ENCODE results near the gene KICS2.
"Not testable (repeated sequence)": the region's sequence is repeated elsewhere in the genome, so short reads cannot be mapped to it uniquely, and the experiment has no call there.

The KICS2 gene

GRCh38 chr12:64219145-64219544 lies 3.0 kb downstream of the KICS2 start:
- no peak for DNase-seq
- Histone ChIP-seq H3K4me1 (ENCODE audit: control insufficient read depth, insufficient read depth, low read length, poor library complexity, severe bottlenecking) (peaks cover 6% of the 10 kb centered on the region), H3K4me3 (ENCODE audit: insufficient read depth, low read depth, low read length, poor library complexity, severe bottlenecking) (no peak overlapping the region), H3K27ac (ENCODE audit: insufficient read depth, low read length, poor library complexity, severe bottlenecking) (no peak overlapping the region), H3K9me3 (ENCODE audit: control insufficient read depth, low read length) (no peaks in the 10 kb centered on the region), H3K27me3 (replicated peaks; ENCODE audit: control insufficient read depth, insufficient read depth, low read length, poor library complexity, severe bottlenecking) (no peaks in the 10 kb centered on the region), H3K36me3 (ENCODE audit: control insufficient read depth, insufficient read depth, low read length) (peaks cover 1% of the 10 kb centered on the region)

GRCh38 chr12:64218597-64218996 lies 3.5 kb downstream of the KICS2 start:
- H3K27ac ChIP-seq (ENCODE audit: insufficient read depth, low read length, poor library complexity, severe bottlenecking) = no peak overlapping the region
- H3K27me3 ChIP-seq (replicated peaks; ENCODE audit: control insufficient read depth, insufficient read depth, low read length, poor library complexity, severe bottlenecking) = no peaks in the 10 kb centered on the region
- no peak for DNase-seq
- H3K36me3 ChIP-seq (ENCODE audit: control insufficient read depth, insufficient read depth, low read length) = peaks cover 7% of the 10 kb centered on the region
- no peak overlapping the region for H3K4me3 ChIP-seq (ENCODE audit: insufficient read depth, low read depth, low read length, poor library complexity, severe bottlenecking)
- H3K9me3 ChIP-seq (ENCODE audit: control insufficient read depth, low read length) = no peaks in the 10 kb centered on the region
- peaks cover 6% of the 10 kb centered on the region for H3K4me1 ChIP-seq (ENCODE audit: control insufficient read depth, insufficient read depth, low read length, poor library complexity, severe bottlenecking)

- H3K9me3 ChIP-seq (ENCODE audit: control insufficient read depth, low read length); H3K27ac ChIP-seq (ENCODE audit: insufficient read depth, low read length, poor library complexity, severe bottlenecking); H3K4me1 ChIP-seq (ENCODE audit: control insufficient read depth, insufficient read depth, low read length, poor library complexity, severe bottlenecking); H3K4me3 ChIP-seq (ENCODE audit: insufficient read depth, low read depth, low read length, poor library complexity, severe bottlenecking); DNase-seq; H3K36me3 ChIP-seq (ENCODE audit: control insufficient read depth, insufficient read depth, low read length); H3K27me3 ChIP-seq (replicated peaks; ENCODE audit: control insufficient read depth, insufficient read depth, low read length, poor library complexity, severe bottlenecking): not testable (repeated sequence)
These were observed 4.5 kb downstream of the KICS2 start for GRCh38 chr12:64217643-64218042.

GRCh38 chr12:64216239-64216638 lies 5.9 kb downstream of the KICS2 start:
- Histone ChIP-seq H3K9me3 (ENCODE audit: control insufficient read depth, low read length) (no peaks in the 10 kb centered on the region), H3K27ac (ENCODE audit: insufficient read depth, low read length, poor library complexity, severe bottlenecking) (no peak overlapping the region), H3K27me3 (replicated peaks; ENCODE audit: control insufficient read depth, insufficient read depth, low read length, poor library complexity, severe bottlenecking) (no peaks in the 10 kb centered on the region), H3K36me3 (ENCODE audit: control insufficient read depth, insufficient read depth, low read length) (peaks cover 7% of the 10 kb centered on the region), H3K4me3 (ENCODE audit: insufficient read depth, low read depth, low read length, poor library complexity, severe bottlenecking) (no peak overlapping the region), H3K4me1 (ENCODE audit: control insufficient read depth, insufficient read depth, low read length, poor library complexity, severe bottlenecking) (peaks cover 6% of the 10 kb centered on the region)
- no peak for DNase-seq

GRCh38 chr12:64212119-64212746 lies 9.9 kb downstream of the KICS2 start:
- Histone ChIP-seq H3K27me3 (replicated peaks; ENCODE audit: control insufficient read depth, insufficient read depth, low read length, poor library complexity, severe bottlenecking) (no peaks in the 10 kb centered on the region), H3K36me3 (ENCODE audit: control insufficient read depth, insufficient read depth, low read length) (peaks cover 7% of the 10 kb centered on the region), H3K4me3 (ENCODE audit: insufficient read depth, low read depth, low read length, poor library complexity, severe bottlenecking) (no peak overlapping the region), H3K27ac (ENCODE audit: insufficient read depth, low read length, poor library complexity, severe bottlenecking) (no peak overlapping the region), H3K4me1 (ENCODE audit: control insufficient read depth, insufficient read depth, low read length, poor library complexity, severe bottlenecking) (no peaks in the 10 kb centered on the region), H3K9me3 (ENCODE audit: control insufficient read depth, low read length) (no peaks in the 10 kb centered on the region)
- no peak for DNase-seq

GRCh38 chr12:64207453-64207852 lies 14.6 kb downstream of the KICS2 start:
- Histone ChIP-seq H3K27me3 (replicated peaks; ENCODE audit: control insufficient read depth, insufficient read depth, low read length, poor library complexity, severe bottlenecking) (no peaks in the 10 kb centered on the region), H3K4me3 (ENCODE audit: insufficient read depth, low read depth, low read length, poor library complexity, severe bottlenecking) (no peak overlapping the region), H3K4me1 (ENCODE audit: control insufficient read depth, insufficient read depth, low read length, poor library complexity, severe bottlenecking) (no peaks in the 10 kb centered on the region), H3K36me3 (ENCODE audit: control insufficient read depth, insufficient read depth, low read length) (no peaks in the 10 kb centered on the region), H3K27ac (ENCODE audit: insufficient read depth, low read length, poor library complexity, severe bottlenecking) (no peak overlapping the region), H3K9me3 (ENCODE audit: control insufficient read depth, low read length) (no peaks in the 10 kb centered on the region)
- DNase-seq = no peak

- no peak overlapping the region for H3K4me3 ChIP-seq (ENCODE audit: insufficient read depth, low read depth, low read length, poor library complexity, severe bottlenecking)
- no peaks in the 10 kb centered on the region for H3K4me1 ChIP-seq (ENCODE audit: control insufficient read depth, insufficient read depth, low read length, poor library complexity, severe bottlenecking)
- no peaks in the 10 kb centered on the region for H3K27me3 ChIP-seq (replicated peaks; ENCODE audit: control insufficient read depth, insufficient read depth, low read length, poor library complexity, severe bottlenecking)
- no peak overlapping the region for H3K27ac ChIP-seq (ENCODE audit: insufficient read depth, low read length, poor library complexity, severe bottlenecking)
- no peaks in the 10 kb centered on the region for H3K36me3 ChIP-seq (ENCODE audit: control insufficient read depth, insufficient read depth, low read length)
- DNase-seq = no peak
- no peaks in the 10 kb centered on the region for H3K9me3 ChIP-seq (ENCODE audit: control insufficient read depth, low read length)
These were observed 16.6 kb downstream of the KICS2 start for GRCh38 chr12:64205542-64205941.

GRCh38 chr12:64203775-64204174 lies 18.3 kb downstream of the KICS2 start:
- no peak overlapping the region for H3K27ac ChIP-seq (ENCODE audit: insufficient read depth, low read length, poor library complexity, severe bottlenecking)
- H3K4me1 ChIP-seq (ENCODE audit: control insufficient read depth, insufficient read depth, low read length, poor library complexity, severe bottlenecking) = no peaks in the 10 kb centered on the region
- no peak overlapping the region for H3K4me3 ChIP-seq (ENCODE audit: insufficient read depth, low read depth, low read length, poor library complexity, severe bottlenecking)
- no peaks in the 10 kb centered on the region for H3K9me3 ChIP-seq (ENCODE audit: control insufficient read depth, low read length)
- no peaks in the 10 kb centered on the region for H3K27me3 ChIP-seq (replicated peaks; ENCODE audit: control insufficient read depth, insufficient read depth, low read length, poor library complexity, severe bottlenecking)
- H3K36me3 ChIP-seq (ENCODE audit: control insufficient read depth, insufficient read depth, low read length) = no peaks in the 10 kb centered on the region
- no peak for DNase-seq

- H3K4me1 ChIP-seq (ENCODE audit: control insufficient read depth, insufficient read depth, low read length, poor library complexity, severe bottlenecking) = no peaks in the 10 kb centered on the region
These were observed 19.1 kb downstream of the KICS2 start for GRCh38 chr12:64203036-64203435.

GRCh38 chr12:64195841-64196240 lies 26.3 kb downstream of the KICS2 start:
- not testable (repeated sequence) for H3K36me3 ChIP-seq (ENCODE audit: control insufficient read depth, insufficient read depth, low read length)

More at GRCh38 chr12:64203036-64203435, 19.1 kb downstream of the KICS2 start:
- Histone ChIP-seq H3K9me3 (ENCODE audit: control insufficient read depth, low read length) (no peaks in the 10 kb centered on the region), H3K4me3 (ENCODE audit: insufficient read depth, low read depth, low read length, poor library complexity, severe bottlenecking) (no peak overlapping the region), H3K36me3 (ENCODE audit: control insufficient read depth, insufficient read depth, low read length) (no peaks in the 10 kb centered on the region), H3K27ac (ENCODE audit: insufficient read depth, low read length, poor library complexity, severe bottlenecking) (no peak overlapping the region), H3K27me3 (replicated peaks; ENCODE audit: control insufficient read depth, insufficient read depth, low read length, poor library complexity, severe bottlenecking) (no peaks in the 10 kb centered on the region)
- no peak for DNase-seq

More at GRCh38 chr12:64195841-64196240, 26.3 kb downstream of the KICS2 start:
- H3K4me3 ChIP-seq (ENCODE audit: insufficient read depth, low read depth, low read length, poor library complexity, severe bottlenecking); H3K27me3 ChIP-seq (replicated peaks; ENCODE audit: control insufficient read depth, insufficient read depth, low read length, poor library complexity, severe bottlenecking); DNase-seq; H3K9me3 ChIP-seq (ENCODE audit: control insufficient read depth, low read length); H3K27ac ChIP-seq (ENCODE audit: insufficient read depth, low read length, poor library complexity, severe bottlenecking); H3K4me1 ChIP-seq (ENCODE audit: control insufficient read depth, insufficient read depth, low read length, poor library complexity, severe bottlenecking): not testable (repeated sequence)
